NOMO-1 (cell line): ENCODE data around the gene PRSS36.

ENCODE experiments used
- DNase-seq, 2 experiments: peaks; one replicate each; lab custom pipeline; 2025; ENCODE audit not compliant: unreplicated experiment in 2 of 2; lab: John Stamatoyannopoulos, UW

The PRSS36 gene

GRCh38 chr16:31128711-31129567, 20.9 kb downstream of the PRSS36 start:
- peak; percentile 96 to 98 for DNase-seq

- no peak for DNase-seq
These were observed 22.7 kb downstream of the PRSS36 start for GRCh38 chr16:31127182-31127581.

GRCh38 chr16:31125844-31126243, 24.0 kb downstream of the PRSS36 start:
- DNase-seq = no peak

DNA sequence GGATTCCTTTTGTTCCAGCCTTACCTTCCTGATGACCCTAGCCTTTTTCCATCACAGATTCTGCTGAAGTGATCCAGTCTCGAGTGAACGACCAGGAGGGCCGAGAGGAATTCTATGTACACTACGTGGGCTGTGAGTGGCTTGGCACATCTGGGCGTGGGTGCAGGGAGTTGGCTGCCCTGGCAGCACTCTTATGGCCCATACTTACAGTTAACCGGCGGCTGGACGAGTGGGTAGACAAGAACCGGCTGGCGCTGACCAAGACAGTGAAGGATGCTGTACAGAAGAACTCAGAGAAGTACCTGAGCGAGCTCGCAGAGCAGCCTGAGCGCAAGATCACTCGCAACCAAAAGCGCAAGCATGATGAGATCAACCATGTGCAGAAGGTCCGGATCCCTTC, 29.7 kb downstream of the PRSS36 start:
- no peak for DNase-seq

- no peak for DNase-seq
These were observed 31.4 kb downstream of the PRSS36 start for GRCh38 chr16:31118223-31119155.

DNA sequence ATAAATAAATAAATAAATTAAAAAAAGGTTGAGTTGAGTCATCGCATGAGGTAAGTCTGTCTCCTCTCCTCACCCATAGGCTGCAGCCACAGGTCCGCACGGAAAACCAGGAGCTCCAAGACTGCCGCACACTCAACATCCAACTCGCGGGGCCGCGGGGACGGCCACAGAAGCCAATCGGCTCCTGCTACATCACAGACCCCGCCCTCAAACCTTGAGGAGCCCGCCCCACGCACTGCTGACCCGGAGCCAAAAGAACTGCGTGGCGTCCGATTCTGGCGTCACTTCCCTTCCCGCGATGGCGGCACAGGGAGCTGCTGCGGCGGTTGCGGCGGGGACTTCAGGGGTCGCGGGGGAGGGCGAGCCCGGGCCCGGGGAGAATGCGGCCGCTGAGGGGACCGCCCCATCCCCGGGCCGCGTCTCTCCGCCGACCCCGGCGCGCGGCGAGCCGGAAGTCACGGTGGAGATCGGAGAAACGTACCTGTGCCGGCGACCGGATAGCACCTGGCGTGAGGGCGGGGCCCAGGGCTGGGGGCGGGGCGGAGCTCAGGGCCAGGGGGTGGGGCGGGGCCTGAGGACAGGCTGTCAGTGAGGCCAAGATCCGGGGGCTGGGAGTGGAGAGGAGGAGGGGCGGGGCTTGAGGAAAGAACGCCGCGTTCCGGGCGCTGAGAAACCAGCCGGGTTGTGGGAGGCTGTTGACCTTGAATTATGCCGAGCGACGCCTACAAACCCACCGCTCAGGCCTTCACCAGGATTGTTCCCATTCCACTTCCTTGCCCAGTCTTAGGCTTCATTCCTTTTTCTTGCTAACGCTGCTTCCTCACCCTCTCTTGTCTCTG, 32.3 kb downstream of the PRSS36 start, which contains the start of gene KAT8:
KAT8 (plus strand) TSS at position 281 of the 839 bp plus-strand sequence; CDS start at position 299, 18 bp downstream.
- DNase-seq = peak; percentile 97 to 98

- no peak for DNase-seq
These were observed 35.4 kb downstream of the PRSS36 start for GRCh38 chr16:31114468-31114867.

DNA sequence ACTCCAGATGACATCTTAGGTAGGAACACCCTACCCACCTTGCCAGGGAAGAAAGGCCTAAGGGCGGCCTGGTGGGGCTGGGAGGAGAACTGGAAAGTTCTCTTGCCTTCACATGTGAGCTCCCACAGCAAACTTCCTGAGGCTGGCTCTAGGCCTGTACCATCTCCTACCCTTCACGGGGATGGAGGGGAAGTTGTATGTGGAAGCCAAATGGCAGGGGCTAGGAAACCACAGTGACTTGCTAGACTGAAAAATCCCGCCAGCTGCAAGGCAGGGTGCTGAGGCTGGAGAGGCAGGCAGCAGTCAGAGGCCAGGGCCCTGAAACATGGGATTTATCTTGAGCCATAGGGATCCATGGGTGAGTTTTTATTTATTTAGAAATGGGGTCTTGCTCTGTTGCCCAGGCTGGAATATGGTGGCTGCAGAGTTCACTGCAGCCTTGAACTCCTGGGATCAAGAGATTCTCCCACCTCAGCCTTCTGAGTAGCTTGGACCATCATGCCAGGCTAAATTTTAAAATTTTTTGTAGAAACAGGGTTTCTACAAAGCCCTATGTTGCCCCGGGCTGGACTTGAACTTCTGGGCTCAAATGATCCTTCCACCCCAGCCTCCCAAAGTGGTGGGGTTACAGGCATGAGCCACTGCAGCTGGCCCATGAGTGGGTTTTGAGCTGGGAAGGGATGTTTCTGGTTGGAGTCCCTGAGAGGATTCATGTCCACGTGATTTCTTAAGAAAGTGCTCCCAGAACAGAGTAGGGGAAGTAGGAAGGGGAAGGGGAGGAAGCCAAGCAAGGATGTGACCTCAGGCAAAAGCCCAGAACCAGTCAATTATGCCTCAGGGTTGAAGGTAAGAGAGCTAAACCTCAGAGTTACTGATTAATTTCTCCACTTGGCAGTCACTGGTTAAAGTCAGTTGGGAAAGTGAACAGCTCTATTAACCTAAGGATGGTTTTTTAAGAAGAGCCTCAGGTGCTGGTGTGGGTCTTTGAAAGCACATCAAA, 36.4 kb downstream of the PRSS36 start:
- DNase-seq = peak; percentile 51 to 62

DNA sequence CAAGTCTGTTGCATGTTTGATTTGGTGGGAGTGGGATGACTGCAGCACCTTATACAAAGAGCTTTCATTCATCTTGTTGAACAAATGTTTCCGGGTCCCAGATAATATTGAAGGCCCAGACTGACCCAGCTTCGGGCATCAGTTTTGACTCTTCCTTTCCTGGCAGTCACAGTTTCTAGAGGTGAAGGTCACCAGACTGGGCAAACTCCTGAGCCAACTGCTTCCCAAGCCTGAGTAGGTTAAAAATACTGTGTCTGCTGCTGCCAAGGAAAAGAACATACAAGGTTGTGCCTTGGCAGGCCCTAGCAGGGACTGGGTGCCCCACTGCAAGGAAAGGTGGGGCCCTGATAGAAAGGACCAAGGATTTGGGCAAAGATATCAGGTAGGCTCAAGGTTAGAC, 37.2 kb downstream of the PRSS36 start:
- no peak for DNase-seq

GRCh38 chr16:31111881-31112466, 37.9 kb downstream of the PRSS36 start:
- no peak for DNase-seq

GRCh38 chr16:31110106-31111034, 39.5 kb downstream of the PRSS36 start:
- no peak for DNase-seq

DNA sequence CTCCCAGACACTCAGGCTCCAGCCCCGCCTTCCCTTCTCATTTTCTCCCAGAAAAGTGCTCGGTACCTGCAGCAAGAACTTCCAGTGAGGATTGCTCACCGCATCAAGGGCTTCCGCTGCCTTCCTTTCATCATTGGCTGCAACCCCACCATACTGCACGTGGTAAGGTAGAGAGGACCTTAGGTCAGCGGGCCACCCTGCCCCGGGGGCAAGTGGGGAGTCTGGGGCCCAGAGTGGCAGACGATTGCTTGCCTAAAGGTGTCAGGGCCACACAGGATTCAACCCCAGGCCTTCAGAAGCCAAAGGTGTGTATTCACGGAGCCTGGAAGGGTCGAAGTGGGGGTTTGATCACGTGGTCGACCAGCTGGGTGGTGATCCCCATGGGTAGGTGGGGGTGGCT, 40.2 kb downstream of the PRSS36 start:
- DNase-seq = no peak

GRCh38 chr16:31108794-31109558, 40.9 kb downstream of the PRSS36 start:
- no peak for DNase-seq

DNA sequence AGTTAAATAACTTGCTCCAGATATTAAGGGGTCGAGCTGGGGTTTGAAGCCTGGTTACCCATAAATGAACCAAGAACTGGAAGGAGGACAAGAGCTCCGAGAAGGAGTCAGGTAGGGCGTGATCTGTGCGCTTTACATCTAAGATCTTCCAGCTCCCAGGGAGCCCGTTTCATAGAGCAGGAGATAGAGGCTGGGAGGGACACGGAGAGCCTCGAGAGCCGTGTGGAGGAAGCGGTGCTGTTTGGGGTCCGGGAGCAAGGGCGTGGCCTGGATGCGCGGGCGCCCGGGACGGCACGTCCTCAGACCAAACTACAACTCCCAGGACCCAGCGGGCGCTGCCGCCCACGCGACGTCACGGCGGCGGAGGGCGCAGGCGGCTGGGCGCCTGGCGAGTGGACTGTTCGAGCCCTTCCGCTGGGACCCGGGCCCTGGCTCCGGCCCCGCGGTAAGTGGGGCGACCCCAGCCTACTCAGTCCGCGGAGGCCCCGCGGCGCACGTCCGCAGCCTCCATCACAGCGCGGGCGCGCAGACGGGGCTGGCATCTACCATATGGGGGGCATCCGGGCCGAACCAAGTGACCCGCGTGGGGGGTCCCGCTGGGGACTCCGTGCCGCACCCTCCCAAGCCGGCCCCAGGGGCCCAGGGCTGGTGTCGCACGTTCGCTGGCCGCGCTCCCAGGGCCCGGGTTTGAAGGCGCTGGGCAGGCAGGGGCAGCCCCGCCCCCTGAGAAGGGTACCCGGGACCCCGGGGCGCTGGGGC, 41.7 kb downstream of the PRSS36 start, which contains the start of gene BCKDK:
BCKDK (plus strand) TSS at position 352 of the 759 bp plus-strand sequence. CDS start 838 bp downstream, outside the sequence.
- peak; percentile 67 to 77 for DNase-seq

- DNase-seq = no peak
These were observed 42.4 kb downstream of the PRSS36 start for GRCh38 chr16:31107465-31107867.
